ENCODE measurements around the gene PACSIN2.
"Not testable (repeated sequence)": the region's sequence is repeated elsewhere in the genome, so short reads cannot be mapped to it uniquely, and the experiment has no call there.

The PACSIN2 gene

GRCh38 chr22:43005106-43005505 is 9.8 kb downstream of the PACSIN2 start:
- peaks cover 0 to 3% of the 10 kb centered on the region in 2 donors for H3K9me3 Mint-ChIP-seq
- H3K4me1 Mint-ChIP-seq, result peaks cover 55 to 85% of the 10 kb centered on the region in 2 donors
- H3K27me3 Mint-ChIP-seq, result no peaks in the 10 kb centered on the region
- H3K4me3 Mint-ChIP-seq, result no peak overlapping the region
- no peak overlapping the region for H3K27ac Mint-ChIP-seq
- DNase-seq, result no peak
- no peak for ATAC-seq (replicated peaks)
- H3K36me3 Mint-ChIP-seq, result peaks cover 4 to 12% of the 10 kb centered on the region in 2 donors

GRCh38 chr22:43004362-43005035 is 10.4 kb downstream of the PACSIN2 start:
- DNase-seq, result no peak
- H3K36me3 Mint-ChIP-seq, result peaks cover 4 to 12% of the 10 kb centered on the region in 2 donors
- H3K4me3 Mint-ChIP-seq, result peak overlapping the region in 1 of 2 donors; percentile 9
- H3K4me1 Mint-ChIP-seq, result peaks cover 59 to 91% of the 10 kb centered on the region in 2 donors
- H3K27ac Mint-ChIP-seq, result peak overlapping the region; percentile 83
- peak; percentile 59 to 77 for ATAC-seq (replicated peaks)
- no peaks in the 10 kb centered on the region for H3K27me3 Mint-ChIP-seq
- peaks cover 0 to 3% of the 10 kb centered on the region in 2 donors for H3K9me3 Mint-ChIP-seq

DNA sequence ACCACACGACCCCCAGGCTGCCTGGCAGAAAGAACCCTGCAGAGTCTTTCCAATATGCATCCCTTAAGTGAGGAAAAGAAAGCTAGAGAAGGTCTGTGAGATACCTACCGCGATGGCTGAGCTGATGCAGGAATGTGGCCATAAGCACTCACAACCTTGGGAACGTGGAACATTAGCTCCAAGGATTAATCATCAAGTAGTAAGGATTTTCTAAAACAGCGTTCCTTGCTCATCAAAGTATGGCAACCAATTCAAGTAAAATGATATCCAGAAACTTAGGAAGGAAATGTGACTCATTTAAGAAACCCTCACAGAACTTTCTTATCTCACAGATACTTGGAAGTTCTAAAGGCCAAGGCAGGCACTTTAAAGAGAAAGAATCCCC is 12.8 kb downstream of the PACSIN2 start:
- H3K27ac Mint-ChIP-seq, result no peak overlapping the region
- H3K36me3 Mint-ChIP-seq, result peaks cover 4 to 12% of the 10 kb centered on the region in 2 donors
- no peak for DNase-seq

GRCh38 chr22:43001271-43002201 is 13.4 kb downstream of the PACSIN2 start:
- Mint-ChIP-seq H3K9me3 (peaks cover 0 to 3% of the 10 kb centered on the region in 2 donors), H3K4me1 (peaks cover 64 to 94% of the 10 kb centered on the region in 2 donors), H3K27ac (peak overlapping the region; percentile 63), H3K4me3 (peak overlapping the region; percentile 58 to 71), H3K27me3 (no peaks in the 10 kb centered on the region), H3K36me3 (peaks cover 5 to 12% of the 10 kb centered on the region in 2 donors)
- ATAC-seq (replicated peaks), result peak; percentile 70 to 81
- no peak for DNase-seq

More for the DNA sequence above, 12.8 kb downstream of the PACSIN2 start:
- no peaks in the 10 kb centered on the region for H3K27me3 Mint-ChIP-seq
- ATAC-seq (replicated peaks), result no peak
- peak overlapping the region in 1 of 2 donors; percentile 23 for H3K4me3 Mint-ChIP-seq
- peaks cover 0 to 3% of the 10 kb centered on the region in 2 donors for H3K9me3 Mint-ChIP-seq
- H3K4me1 Mint-ChIP-seq, result peaks cover 67 to 97% of the 10 kb centered on the region in 2 donors

DNA sequence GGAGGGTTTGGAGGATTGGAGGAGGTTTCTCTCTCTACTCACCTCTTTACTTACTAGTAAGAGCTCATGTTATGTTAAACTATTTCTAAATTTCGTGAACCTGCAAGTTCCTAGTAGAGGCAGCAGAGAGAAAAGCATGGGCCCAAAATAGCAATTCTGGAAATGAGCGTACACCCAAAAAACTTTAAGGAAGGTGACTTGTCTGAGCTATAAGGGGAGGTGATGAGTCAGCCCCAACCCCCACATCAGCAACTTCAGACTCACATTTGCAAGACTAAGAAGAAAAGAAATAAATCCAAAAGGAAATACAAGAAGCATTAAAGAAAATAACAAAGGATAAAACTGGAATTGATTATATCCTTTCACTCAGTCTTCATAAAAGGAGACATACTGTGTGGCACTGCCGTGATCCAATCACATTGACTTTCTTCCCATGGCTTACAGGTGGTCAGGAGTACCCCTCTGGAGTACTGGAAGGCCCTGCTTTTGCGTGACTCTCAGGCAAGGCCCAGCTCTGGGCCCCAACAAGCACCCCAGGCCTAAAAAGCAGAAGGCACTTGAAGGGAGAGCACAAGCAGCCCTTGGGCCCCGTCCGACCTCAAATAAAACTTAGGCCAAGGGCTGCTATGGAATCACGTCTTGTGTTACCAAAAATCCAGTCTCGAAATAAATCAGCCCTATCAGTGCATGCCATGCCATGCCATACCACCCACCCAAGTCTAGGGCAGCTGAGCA is 14.3 kb downstream of the PACSIN2 start:
- DNase-seq, result no peak
- peak overlapping the region; percentile 45 to 71 for H3K4me3 Mint-ChIP-seq
- ATAC-seq (replicated peaks), result peak; percentile 58 to 60
- H3K9me3 Mint-ChIP-seq, result peaks cover 0 to 3% of the 10 kb centered on the region in 2 donors
- peak overlapping the region; percentile 63 for H3K27ac Mint-ChIP-seq
- peaks cover 64 to 95% of the 10 kb centered on the region in 2 donors for H3K4me1 Mint-ChIP-seq
- no peaks in the 10 kb centered on the region for H3K27me3 Mint-ChIP-seq
- peaks cover 8 to 14% of the 10 kb centered on the region in 2 donors for H3K36me3 Mint-ChIP-seq

GRCh38 chr22:42997582-42998090 is 17.3 kb downstream of the PACSIN2 start:
- Mint-ChIP-seq H3K27me3 (no peaks in the 10 kb centered on the region), H3K4me3 (peak overlapping the region in 1 of 2 donors; percentile 53), H3K36me3 (peaks cover 9 to 10% of the 10 kb centered on the region in 2 donors), H3K27ac (peak overlapping the region; percentile 81), H3K4me1 (peaks cover 70 to 97% of the 10 kb centered on the region in 2 donors), H3K9me3 (no peaks in the 10 kb centered on the region)
- no peak for ATAC-seq (replicated peaks)
- no peak for DNase-seq

DNA sequence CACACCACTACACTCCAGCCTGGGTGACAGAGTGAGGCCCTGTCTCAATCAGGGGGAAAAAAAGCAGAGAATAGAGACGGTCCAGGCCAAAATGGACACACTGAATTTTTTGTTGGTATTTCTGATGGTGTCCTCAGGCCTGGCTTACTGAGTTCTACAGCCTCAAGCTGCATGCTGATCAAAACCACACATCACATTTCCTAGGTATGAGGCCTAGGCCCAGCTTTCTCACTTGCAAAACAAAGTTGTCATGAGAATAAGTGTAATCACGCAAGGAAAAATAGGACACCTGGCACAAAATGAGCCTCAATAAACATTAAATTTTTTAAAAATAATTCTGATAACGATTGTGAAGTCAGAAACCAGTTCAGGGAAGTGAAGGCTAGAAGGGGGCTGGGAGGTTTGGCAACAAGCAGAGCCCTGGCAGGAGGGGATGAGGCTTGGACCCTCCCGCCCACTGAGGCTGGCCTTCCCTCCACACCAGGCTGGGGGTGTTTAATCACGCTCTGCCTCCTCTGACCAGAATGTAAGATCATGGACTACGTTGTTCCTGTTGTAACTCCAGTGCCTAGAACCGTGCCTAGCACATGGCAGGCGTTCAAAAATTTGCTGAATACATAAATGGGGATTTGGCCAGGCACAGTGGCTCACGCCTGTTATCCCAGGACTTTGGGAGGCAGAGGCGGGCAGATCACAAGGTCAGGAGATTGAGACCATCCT is 18.1 kb downstream of the PACSIN2 start:
- DNase-seq (no peak), ATAC-seq (replicated peaks) (no peak)
- no peaks in the 10 kb centered on the region for H3K9me3 Mint-ChIP-seq
- H3K4me3 Mint-ChIP-seq, result no peak overlapping the region
- H3K27me3 Mint-ChIP-seq, result no peaks in the 10 kb centered on the region
- peaks cover 63 to 96% of the 10 kb centered on the region in 2 donors for H3K4me1 Mint-ChIP-seq
- no peak overlapping the region for H3K27ac Mint-ChIP-seq
- H3K36me3 Mint-ChIP-seq, result peaks cover 9 to 10% of the 10 kb centered on the region in 2 donors

GRCh38 chr22:42995654-42996053 is 19.3 kb downstream of the PACSIN2 start:
- Mint-ChIP-seq H3K4me1 (peaks cover 57 to 96% of the 10 kb centered on the region in 2 donors), H3K36me3 (peaks cover 9 to 15% of the 10 kb centered on the region in 2 donors)
- H3K27me3 Mint-ChIP-seq; DNase-seq; H3K9me3 Mint-ChIP-seq; H3K4me3 Mint-ChIP-seq; ATAC-seq (replicated peaks); H3K27ac Mint-ChIP-seq: not testable (repeated sequence)

DNA sequence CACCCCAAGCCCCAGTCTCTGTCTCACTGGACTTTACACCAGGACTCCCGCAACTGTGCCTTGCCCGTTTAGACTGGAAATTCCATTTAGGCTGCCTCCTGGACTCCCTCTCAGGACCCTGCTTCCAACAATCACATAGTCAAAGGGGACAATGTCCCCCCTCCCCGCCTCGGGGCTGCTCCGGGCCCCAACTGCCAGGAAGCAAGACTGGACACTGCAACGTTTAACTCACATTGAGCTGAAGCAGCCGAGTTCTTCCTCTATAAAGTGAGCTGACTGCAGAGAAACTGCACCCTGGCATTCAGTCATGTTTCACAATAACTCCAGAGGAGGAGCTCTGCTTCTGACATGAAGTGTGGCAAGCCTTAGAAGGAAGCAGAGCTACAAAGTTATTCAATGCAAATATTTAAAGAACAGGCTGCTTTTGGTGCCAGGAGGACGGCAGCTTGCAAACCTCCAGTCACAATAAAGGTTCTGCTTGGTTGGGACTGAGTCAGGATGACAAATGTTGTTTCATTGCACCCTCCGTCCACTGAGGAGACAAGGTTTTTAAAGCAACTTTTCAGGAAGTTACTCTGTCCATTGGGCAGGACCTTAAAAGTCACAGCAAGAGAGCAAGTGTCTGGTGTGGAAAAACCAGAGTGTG is 19.9 kb downstream of the PACSIN2 start:
- DNase-seq (peak; percentile 27), ATAC-seq (replicated peaks) (peak; percentile 85 to 91)
- no peaks in the 10 kb centered on the region for H3K27me3 Mint-ChIP-seq
- H3K36me3 Mint-ChIP-seq, result peaks cover 11 to 18% of the 10 kb centered on the region in 2 donors
- H3K4me3 Mint-ChIP-seq, result peak overlapping the region; percentile 62 to 78
- no peaks in the 10 kb centered on the region for H3K9me3 Mint-ChIP-seq
- H3K4me1 Mint-ChIP-seq, result peaks cover 58 to 96% of the 10 kb centered on the region in 2 donors
- peak overlapping the region; percentile 95 for H3K27ac Mint-ChIP-seq

GRCh38 chr22:42994276-42994916 is 20.6 kb downstream of the PACSIN2 start:
- peak overlapping the region in 1 of 2 donors; percentile 78 for H3K4me3 Mint-ChIP-seq
- peaks cover 54 to 89% of the 10 kb centered on the region in 2 donors for H3K4me1 Mint-ChIP-seq
- no peaks in the 10 kb centered on the region for H3K27me3 Mint-ChIP-seq
- peaks cover 11 to 18% of the 10 kb centered on the region in 2 donors for H3K36me3 Mint-ChIP-seq
- no peak for ATAC-seq (replicated peaks)
- peak overlapping the region; percentile 95 for H3K27ac Mint-ChIP-seq
- DNase-seq, result no peak
- no peaks in the 10 kb centered on the region for H3K9me3 Mint-ChIP-seq

DNA sequence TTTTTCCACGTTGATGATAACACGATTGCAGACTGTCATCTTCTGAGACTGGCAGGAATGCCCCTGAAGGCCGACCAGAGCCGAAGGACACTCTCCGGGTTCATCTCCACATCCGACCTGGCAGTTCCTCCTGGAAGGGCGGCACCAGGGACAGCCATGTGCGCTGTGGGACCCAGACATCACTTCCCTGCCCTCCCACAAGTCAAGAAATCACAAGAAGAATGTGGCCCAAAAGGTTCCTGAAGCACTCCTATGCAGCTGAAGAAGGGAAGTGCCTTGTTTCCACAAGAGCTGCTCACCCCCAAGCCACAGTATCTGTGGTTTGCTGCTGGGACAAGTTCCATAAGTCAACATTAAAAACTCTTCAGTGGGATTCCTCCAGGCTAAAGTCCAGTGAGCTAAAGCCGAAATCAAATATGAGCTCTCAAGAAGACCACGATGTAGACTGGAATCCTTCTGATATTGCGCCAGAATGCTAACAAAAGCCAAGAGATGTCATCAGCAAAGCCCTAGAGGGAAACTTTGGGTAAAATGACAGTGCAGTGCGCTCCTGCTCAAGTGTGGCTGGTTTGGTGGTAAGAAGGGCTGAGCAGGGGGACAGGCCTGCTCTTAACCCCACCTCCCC is 21.2 kb downstream of the PACSIN2 start:
- H3K27me3 Mint-ChIP-seq, result no peaks in the 10 kb centered on the region
- H3K27ac Mint-ChIP-seq, result no peak overlapping the region
- ATAC-seq (replicated peaks) (no peak), DNase-seq (no peak)
- H3K9me3 Mint-ChIP-seq, result no peaks in the 10 kb centered on the region
- peaks cover 11 to 18% of the 10 kb centered on the region in 2 donors for H3K36me3 Mint-ChIP-seq
- peaks cover 49 to 83% of the 10 kb centered on the region in 2 donors for H3K4me1 Mint-ChIP-seq
- no peak overlapping the region for H3K4me3 Mint-ChIP-seq

GRCh38 chr22:42992886-42993479 is 22.0 kb downstream of the PACSIN2 start:
- Mint-ChIP-seq H3K27ac (no peak overlapping the region), H3K9me3 (no peaks in the 10 kb centered on the region), H3K4me1 (peaks cover 43 to 75% of the 10 kb centered on the region in 2 donors), H3K27me3 (no peaks in the 10 kb centered on the region), H3K36me3 (peaks cover 11 to 18% of the 10 kb centered on the region in 2 donors), H3K4me3 (no peak overlapping the region)
- ATAC-seq (replicated peaks), result no peak
- no peak for DNase-seq

Measured in stimulated activated naive B cell treated with anti-CD40 and anti-IgM and Interleukin-4, amounts not matched to agents 10 μg/mL and 1 μg/mL and 100 μg/mL, for 72 hours (primary cell).